Measurements from ENCODE around the gene PDGFB. TPM values are rescaled to one million over a fixed set of nuclear protein-coding genes. Genes with fewer than 3 reads are reported as not detected.

The PDGFB gene
- total and polyA plus RNA-seq, 2 experiments from 2014 or later, result 2.5 to 4.3 TPM

GRCh38 chr22:39227542-39228272, 17.1 kb downstream of the PDGFB start:
- Histone ChIP-seq H3K27ac (no peak overlapping the region), H4K20me1 (ENCODE audit: insufficient read depth, poor library complexity, severe bottlenecking) (no peaks in the 10 kb centered on the region), H3K4me1 (ENCODE audit: insufficient read depth) (peaks cover 6% of the 10 kb centered on the region), H3K36me3 (replicated peaks; ENCODE audit: insufficient read depth, low read depth) (no peaks in the 10 kb centered on the region), H3K4me2 (no peak overlapping the region), H3K27me3 (no peaks in the 10 kb centered on the region), H3K9me2 (replicated peaks; ENCODE audit: insufficient read depth) (no peaks in the 10 kb centered on the region), H2AFZ (no peak overlapping the region), H3K9me3 (ENCODE audit: low read depth) (no peaks in the 10 kb centered on the region), H3K4me3 (no peak overlapping the region), H3K79me2 (no peaks in the 10 kb centered on the region)
- no peak for TF ChIP-seq EZH2 (IDR thresholded peaks at IDR 0.05; ENCODE audit: borderline replicate concordance)
- no peak for TF ChIP-seq CTCF (IDR thresholded peaks at IDR 0.05; ENCODE audit: poor library complexity)
- no peak for TF ChIP-seq EZH2phosphoT487 (IDR thresholded peaks at IDR 0.05; ENCODE audit: low read depth, severe bottlenecking, unreplicated experiment)
- WGBS (ENCODE audit: low lambda C conversion rate, missing lambda C conversion rate), result 89% methylated on average over 12 of the region's 12 CpGs
- no peak for DNase-seq (ENCODE audit: low spot score)

GRCh38 chr22:39226353-39226752, 18.4 kb downstream of the PDGFB start:
- TF ChIP-seq CTCF (IDR thresholded peaks at IDR 0.05; ENCODE audit: poor library complexity), result no peak
- H3K4me2 ChIP-seq, result no peak overlapping the region
- no peak overlapping the region for H2AFZ ChIP-seq
- H3K36me3 ChIP-seq (replicated peaks; ENCODE audit: insufficient read depth, low read depth), result no peaks in the 10 kb centered on the region
- no peak overlapping the region for H3K27ac ChIP-seq
- no peak for DNase-seq (ENCODE audit: low spot score)
- no peaks in the 10 kb centered on the region for H3K27me3 ChIP-seq
- H3K9me2 ChIP-seq (replicated peaks; ENCODE audit: insufficient read depth), result no peaks in the 10 kb centered on the region
- no peaks in the 10 kb centered on the region for H4K20me1 ChIP-seq (ENCODE audit: insufficient read depth, poor library complexity, severe bottlenecking)
- H3K4me1 ChIP-seq (ENCODE audit: insufficient read depth), result peaks cover 6% of the 10 kb centered on the region
- 93% methylated on average over 6 of the region's 6 CpGs for WGBS (ENCODE audit: low lambda C conversion rate, missing lambda C conversion rate)
- no peaks in the 10 kb centered on the region for H3K9me3 ChIP-seq (ENCODE audit: low read depth)
- no peaks in the 10 kb centered on the region for H3K79me2 ChIP-seq
- no peak overlapping the region for H3K4me3 ChIP-seq

- no peak for TF ChIP-seq EZH2phosphoT487 (IDR thresholded peaks at IDR 0.05; ENCODE audit: low read depth, severe bottlenecking, unreplicated experiment)
- H3K4me3 ChIP-seq, result no peak overlapping the region
- no peaks in the 10 kb centered on the region for H3K9me3 ChIP-seq (ENCODE audit: low read depth)
- H3K79me2 ChIP-seq, result no peaks in the 10 kb centered on the region
- H4K20me1 ChIP-seq (ENCODE audit: insufficient read depth, poor library complexity, severe bottlenecking), result no peaks in the 10 kb centered on the region
- H3K4me1 ChIP-seq (ENCODE audit: insufficient read depth), result peaks cover 5% of the 10 kb centered on the region
- H2AFZ ChIP-seq, result no peak overlapping the region
- no peak overlapping the region for H3K4me2 ChIP-seq
- no peak for DNase-seq (ENCODE audit: low spot score)
- H3K27me3 ChIP-seq, result no peaks in the 10 kb centered on the region
- no peaks in the 10 kb centered on the region for H3K9me2 ChIP-seq (replicated peaks; ENCODE audit: insufficient read depth)
- H3K27ac ChIP-seq, result no peak overlapping the region
- no peaks in the 10 kb centered on the region for H3K36me3 ChIP-seq (replicated peaks; ENCODE audit: insufficient read depth, low read depth)
- 95% methylated on average over 13 of the region's 13 CpGs for WGBS (ENCODE audit: low lambda C conversion rate, missing lambda C conversion rate)
These were observed 19.2 kb downstream of the PDGFB start for GRCh38 chr22:39225591-39225990.

GRCh38 chr22:39224550-39224949, 20.2 kb downstream of the PDGFB start:
- 94% methylated on average over 7 of the region's 7 CpGs for WGBS (ENCODE audit: low lambda C conversion rate, missing lambda C conversion rate)
- Histone ChIP-seq H2AFZ (no peak overlapping the region), H3K4me2 (no peak overlapping the region)

More at GRCh38 chr22:39224550-39224949, 20.2 kb downstream of the PDGFB start:
- no peak for DNase-seq (ENCODE audit: low spot score)
- H3K79me2 ChIP-seq, result no peaks in the 10 kb centered on the region
- TF ChIP-seq EZH2phosphoT487 (IDR thresholded peaks at IDR 0.05; ENCODE audit: low read depth, severe bottlenecking, unreplicated experiment) (no peak), CTCF (IDR thresholded peaks at IDR 0.05; ENCODE audit: poor library complexity) (no peak), EZH2 (IDR thresholded peaks at IDR 0.05; ENCODE audit: borderline replicate concordance) (no peak)
- H3K27me3 ChIP-seq, result no peaks in the 10 kb centered on the region
- no peaks in the 10 kb centered on the region for H3K9me3 ChIP-seq (ENCODE audit: low read depth)
- H3K36me3 ChIP-seq (replicated peaks; ENCODE audit: insufficient read depth, low read depth), result no peaks in the 10 kb centered on the region
- H3K27ac ChIP-seq, result no peak overlapping the region
- no peaks in the 10 kb centered on the region for H4K20me1 ChIP-seq (ENCODE audit: insufficient read depth, poor library complexity, severe bottlenecking)
- no peaks in the 10 kb centered on the region for H3K4me1 ChIP-seq (ENCODE audit: insufficient read depth)
- H3K4me3 ChIP-seq, result no peak overlapping the region
- H3K9me2 ChIP-seq (replicated peaks; ENCODE audit: insufficient read depth), result no peaks in the 10 kb centered on the region

All from hepatocyte (in vitro differentiated cells).